Omental fat pad (tissue), 4 donors: Measurements from ENCODE around the gene SGPL1. TPM values are rescaled to one million over a fixed set of nuclear protein-coding genes. Genes with fewer than 3 reads are reported as not detected.

Experiments
- ATAC-seq: fragments of 150-250 bp; one replicate; pipeline ENCODE4 v1.9.1; 2016; ENCODE audit warnings: mild to moderate bottlenecking, moderate library complexity; ENCODE audit not compliant: low FRiP score
- DNase-seq: peaks from one replicate; pipeline ENCODE4 v3.0.0-alpha.2; 2019; ENCODE audit warnings: low spot score
- total RNA-seq, 4 donors: library from RNA; depleted of rRNA; stranded (reverse); fragments of >200 nt; gene quantifications; one replicate each; pipeline ENCODE4 v1.1.0, GENCODE V29; 2016
- TF ChIP-seq, protein P1 (sequence below), 3 donors: fragments of 450-650 bp; IDR thresholded peaks; one replicate each; pipeline ENCODE4 v1.5.1; 2016 to 2017; ENCODE audit warnings: antibody characterized with exemption in 3 of 3, mild to moderate bottlenecking in 3 of 3, moderate library complexity in 2 of 3

The SGPL1 gene
- total RNA-seq, 4 donors from 2014 or later: 27.8 to 35.3 (median 30.2) TPM

DNA sequence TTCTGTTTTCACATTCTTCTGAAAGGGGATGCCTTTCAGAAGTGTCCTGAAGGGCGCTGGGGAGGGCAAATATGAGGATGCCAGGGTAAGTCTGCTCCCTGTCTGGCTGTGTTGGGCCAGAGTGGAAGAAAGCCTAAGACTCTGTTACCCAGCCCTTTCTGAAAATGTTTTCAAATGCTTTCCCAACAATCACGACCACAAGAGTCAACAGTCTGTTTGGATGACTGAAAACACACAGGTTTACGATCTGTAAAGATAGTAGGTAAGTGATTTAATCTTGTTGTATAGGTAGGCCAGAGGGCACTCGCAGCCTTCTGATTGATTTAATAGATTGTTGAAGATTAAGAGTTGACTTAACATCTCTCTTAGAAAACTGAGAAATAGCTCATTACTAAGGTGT, 13.2 kb downstream of the SGPL1 start:
- TF ChIP-seq, protein P1, sequence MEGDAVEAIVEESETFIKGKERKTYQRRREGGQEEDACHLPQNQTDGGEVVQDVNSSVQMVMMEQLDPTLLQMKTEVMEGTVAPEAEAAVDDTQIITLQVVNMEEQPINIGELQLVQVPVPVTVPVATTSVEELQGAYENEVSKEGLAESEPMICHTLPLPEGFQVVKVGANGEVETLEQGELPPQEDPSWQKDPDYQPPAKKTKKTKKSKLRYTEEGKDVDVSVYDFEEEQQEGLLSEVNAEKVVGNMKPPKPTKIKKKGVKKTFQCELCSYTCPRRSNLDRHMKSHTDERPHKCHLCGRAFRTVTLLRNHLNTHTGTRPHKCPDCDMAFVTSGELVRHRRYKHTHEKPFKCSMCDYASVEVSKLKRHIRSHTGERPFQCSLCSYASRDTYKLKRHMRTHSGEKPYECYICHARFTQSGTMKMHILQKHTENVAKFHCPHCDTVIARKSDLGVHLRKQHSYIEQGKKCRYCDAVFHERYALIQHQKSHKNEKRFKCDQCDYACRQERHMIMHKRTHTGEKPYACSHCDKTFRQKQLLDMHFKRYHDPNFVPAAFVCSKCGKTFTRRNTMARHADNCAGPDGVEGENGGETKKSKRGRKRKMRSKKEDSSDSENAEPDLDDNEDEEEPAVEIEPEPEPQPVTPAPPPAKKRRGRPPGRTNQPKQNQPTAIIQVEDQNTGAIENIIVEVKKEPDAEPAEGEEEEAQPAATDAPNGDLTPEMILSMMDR (IDR thresholded peaks at IDR 0.05): no peak
- ATAC-seq (no peak), DNase-seq (no peak)

DNA sequence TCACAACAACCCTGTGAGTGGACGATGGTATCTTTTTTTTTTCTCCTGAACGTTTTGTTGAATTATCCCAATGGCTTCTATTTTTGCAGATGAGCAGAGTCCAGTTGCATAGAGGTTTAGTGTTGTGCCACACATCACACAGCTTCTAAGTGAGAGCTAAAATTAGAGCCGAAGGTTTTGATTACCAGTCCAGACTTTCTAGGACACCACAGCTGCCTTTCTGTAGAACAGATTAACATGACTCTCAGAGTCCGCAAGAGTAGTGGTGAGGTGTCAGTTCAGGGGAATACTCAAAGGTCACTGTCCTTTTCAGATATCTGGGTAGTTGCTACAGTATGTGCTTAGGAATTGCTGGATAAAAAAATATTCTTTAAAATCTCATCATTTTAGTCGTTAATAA, 13.8 kb downstream of the SGPL1 start:
- DNase-seq (no peak), ATAC-seq (no peak)
- TF ChIP-seq, protein P1 (IDR thresholded peaks at IDR 0.05): no peak

DNA sequence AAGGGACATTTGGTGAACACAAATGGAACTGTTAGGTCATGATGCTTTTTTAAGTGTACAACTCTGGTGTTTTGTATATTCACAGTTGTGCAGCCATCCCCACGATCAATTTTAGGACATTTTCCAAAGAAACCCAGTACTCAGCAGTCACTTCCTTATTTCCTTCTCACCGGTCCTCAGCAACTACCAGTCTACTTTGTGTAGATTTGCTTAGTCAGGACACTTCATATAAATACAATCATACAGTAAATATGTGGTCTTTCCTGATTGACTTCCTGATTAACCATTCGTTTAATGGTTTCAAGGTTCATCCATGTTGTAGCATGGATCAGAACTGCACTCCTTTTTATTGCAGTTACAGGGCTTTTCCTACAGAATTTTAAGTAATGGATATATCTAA, 14.4 kb downstream of the SGPL1 start:
- no peak for DNase-seq
- no peak for ATAC-seq
- TF ChIP-seq, protein P1 (IDR thresholded peaks at IDR 0.05): no peak

DNA sequence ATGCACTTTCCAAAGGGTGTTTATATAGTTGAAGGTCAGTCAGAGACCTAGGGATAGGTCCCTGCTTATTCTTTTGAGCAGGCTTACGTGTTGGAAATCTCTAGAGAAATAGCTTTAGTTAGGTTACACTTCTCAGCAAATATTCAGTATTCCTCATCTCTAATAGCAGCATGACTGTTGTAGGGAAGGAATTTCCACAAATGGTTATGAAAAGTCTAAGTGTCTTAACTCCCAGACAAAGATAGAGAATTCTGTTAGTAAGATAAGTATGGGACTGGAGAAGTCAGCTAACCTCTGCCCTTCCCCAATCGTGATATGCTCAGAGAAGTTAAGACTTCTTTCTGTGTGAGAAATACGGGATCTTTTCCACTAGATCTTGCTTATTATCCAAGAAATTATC, 16.5 kb downstream of the SGPL1 start:
- DNase-seq: no peak
- TF ChIP-seq, protein P1 (IDR thresholded peaks at IDR 0.05): no peak
- ATAC-seq: no peak

DNA sequence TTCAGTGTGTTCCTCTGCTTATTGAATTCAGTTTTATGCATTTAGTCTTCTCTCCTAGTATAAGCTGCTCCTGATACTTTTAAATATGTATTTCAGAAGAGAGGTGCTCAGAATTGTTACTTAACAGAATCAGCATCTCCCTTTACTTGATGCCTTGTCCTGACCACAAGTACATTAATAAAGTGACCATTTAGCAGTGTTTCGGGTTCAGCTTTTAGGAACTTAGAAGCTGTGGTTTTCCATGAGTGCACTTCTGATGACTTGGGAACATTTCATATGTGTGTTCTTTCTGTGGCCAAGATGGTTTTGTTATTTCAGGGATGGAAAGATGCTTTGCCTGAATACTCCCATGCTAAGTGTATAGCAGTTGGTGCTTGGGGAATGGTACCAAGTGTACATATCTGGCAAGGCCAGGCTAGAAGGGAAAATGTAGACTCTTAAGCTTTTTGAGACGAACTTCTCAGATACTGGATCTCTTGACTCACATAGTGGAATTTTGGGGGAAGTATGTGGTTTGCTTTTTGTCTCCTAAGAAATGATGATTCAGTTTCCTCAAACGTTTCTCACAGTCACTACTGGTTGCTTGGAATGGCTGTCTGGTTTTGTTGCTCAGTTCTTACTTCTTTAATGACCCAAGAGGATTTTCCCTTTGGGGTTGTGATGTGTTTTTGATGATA, 17.2 kb downstream of the SGPL1 start:
- DNase-seq (no peak), ATAC-seq (peak; percentile 60)
- TF ChIP-seq, protein P1 (IDR thresholded peaks at IDR 0.05): no peak

DNA sequence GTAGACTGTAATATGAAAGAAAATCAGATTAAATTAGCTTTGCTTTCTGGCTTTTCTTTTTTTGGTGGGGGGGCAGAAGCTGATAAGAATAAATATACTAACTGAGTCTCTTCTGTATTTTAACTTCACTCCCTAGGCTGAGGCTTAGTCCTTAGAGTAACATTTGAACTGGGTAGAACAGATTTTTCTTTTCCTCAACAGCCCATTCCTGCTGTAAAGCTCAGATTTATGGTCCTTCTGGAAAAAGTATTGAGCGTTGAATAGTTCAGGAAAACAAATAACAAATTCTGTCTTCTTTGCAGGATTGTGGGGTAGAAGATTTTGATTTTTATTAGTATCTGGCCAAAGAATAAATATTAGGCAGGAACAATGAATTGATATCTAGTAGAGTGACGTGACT, 17.9 kb downstream of the SGPL1 start:
- no peak for ATAC-seq
- DNase-seq: no peak
- TF ChIP-seq, protein P1 (IDR thresholded peaks at IDR 0.05): no peak

DNA sequence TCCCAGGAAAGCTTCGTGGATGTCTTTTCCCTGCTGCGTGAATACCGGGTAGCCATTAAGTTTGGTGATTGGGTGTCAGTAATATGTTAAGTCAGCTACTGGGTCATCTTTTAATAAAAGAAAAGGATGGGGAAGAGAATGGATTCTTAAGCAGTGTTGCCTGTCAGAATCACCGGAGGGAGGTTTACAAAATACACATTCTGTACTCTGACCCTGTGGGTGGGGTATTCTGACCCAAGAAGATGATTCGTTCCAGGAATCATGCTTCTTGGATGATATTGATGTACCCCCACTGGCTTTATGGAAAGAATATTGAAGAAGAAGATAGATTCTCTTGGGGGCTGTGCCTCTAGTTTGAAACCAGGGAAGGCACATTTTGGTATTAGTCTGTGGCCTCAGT, 18.3 kb downstream of the SGPL1 start:
- DNase-seq: no peak
- no peak for ATAC-seq
- TF ChIP-seq, protein P1 (IDR thresholded peaks at IDR 0.05): no peak
